NCI-H1417 (cell line): Measurements from ENCODE around the gene CABP7.

Experiments
- DNase-seq, 3 experiments: peaks; one replicate each; lab custom pipeline; 2025; lab: John Stamatoyannopoulos, UW

CABP7 gene

GRCh38 chr22:29702000-29702930 lies 17.5 kb upstream of the CABP7 start:
- peak in 1 of 3 experiments; percentile 68 for DNase-seq

DNA sequence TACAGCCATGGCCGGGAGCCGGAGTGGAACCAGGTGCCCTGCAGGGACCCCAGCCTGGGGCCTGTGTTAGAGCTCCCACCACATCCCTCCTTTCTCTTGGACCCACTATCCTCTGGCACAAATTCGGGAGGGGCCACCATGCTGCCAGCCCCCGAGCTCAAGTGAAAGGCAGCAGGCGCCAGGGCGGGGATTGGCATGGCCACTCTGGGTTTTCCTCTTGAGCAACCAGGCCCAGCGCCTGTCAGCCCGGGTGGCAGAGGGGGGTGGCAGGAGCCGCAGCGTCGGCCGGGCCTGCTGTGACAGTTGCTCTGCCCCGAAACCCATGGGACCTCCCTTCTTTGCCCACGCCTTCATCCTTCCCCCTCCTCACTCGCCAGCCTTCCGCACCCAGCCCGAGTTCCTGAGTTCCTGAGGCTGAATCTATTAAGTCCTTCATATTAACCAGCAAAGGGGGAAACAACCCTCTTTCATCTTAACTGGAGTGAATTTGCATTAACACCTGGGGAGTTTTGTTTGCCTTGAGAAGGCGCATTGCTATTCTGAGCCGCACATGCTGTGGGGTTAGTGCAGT lies 16.8 kb upstream of the CABP7 start:
- DNase-seq, result peak in 2 of 3 experiments; percentile 66 to 88

GRCh38 chr22:29703569-29704195 lies 16.1 kb upstream of the CABP7 start:
- no peak for DNase-seq

GRCh38 chr22:29704528-29705285 lies 15.1 kb upstream of the CABP7 start:
- DNase-seq, result peak; percentile 42 to 81 (median 56)

GRCh38 chr22:29705651-29706050 lies 14.2 kb upstream of the CABP7 start:
- no peak for DNase-seq

- DNase-seq, result peak in 2 of 3 experiments; percentile 75 to 92
Observed at GRCh38 chr22:29706486-29706885, 13.3 kb upstream of the CABP7 start.

DNA sequence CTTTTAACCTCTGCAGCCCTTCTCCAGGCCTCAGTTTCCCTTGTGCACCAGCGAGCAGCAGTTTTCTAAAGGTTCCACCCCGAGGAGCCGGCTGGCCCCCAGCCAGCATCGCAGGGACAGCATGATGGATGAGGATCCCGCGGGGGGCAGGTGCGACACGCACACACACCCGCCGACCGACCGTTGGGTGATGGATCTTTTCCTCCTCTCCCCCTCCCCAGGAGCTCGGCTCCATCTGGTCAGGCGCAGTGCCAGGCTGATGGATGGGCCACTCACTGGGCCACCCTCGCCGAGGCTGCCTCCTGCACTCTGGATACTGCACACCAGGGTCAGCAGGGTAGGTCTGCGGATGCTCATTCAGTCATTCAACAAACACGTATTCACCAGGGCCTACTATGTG lies 12.8 kb upstream of the CABP7 start:
- peak in 2 of 3 experiments; percentile 86 to 93 for DNase-seq

- DNase-seq, result no peak
Observed at GRCh38 chr22:29707471-29707870, 12.3 kb upstream of the CABP7 start.

- peak in 1 of 3 experiments; percentile 25 for DNase-seq
Observed at GRCh38 chr22:29710193-29710592, 9.6 kb upstream of the CABP7 start.

DNA sequence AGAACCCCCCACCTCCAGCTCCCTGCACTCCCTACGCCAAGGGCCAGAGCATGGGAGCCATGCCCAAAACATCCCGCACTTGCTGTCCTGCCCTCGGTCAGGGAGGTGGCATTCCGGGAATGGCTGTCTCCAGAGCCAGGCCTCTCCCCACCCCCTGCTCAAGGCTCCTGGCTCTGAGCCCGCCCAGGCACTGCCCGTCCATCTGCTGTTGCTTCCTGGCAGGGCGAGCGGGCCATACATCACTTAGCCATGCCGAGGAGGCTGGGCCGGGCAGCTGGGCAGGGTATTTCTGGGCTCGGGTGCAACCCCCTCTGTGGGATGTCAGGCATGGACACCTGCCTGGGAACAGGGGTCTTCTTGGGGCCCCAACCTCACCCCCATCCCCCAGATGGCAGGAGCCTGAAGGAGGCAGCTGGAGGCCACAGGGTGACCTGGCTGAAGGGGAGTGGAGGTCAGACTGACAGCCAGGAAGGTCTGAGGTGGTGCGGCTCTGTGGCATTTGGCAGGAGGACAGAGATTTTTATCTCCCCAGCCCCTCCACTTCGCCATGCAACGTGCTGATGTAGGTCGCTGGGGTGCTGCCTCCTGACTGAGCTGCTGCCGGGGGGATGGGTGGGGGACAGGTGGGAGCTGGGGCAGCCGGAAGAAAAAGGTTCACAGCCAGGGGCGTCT lies 8.7 kb upstream of the CABP7 start:
- peak in 2 of 3 experiments; percentile 54 to 76 for DNase-seq

DNA sequence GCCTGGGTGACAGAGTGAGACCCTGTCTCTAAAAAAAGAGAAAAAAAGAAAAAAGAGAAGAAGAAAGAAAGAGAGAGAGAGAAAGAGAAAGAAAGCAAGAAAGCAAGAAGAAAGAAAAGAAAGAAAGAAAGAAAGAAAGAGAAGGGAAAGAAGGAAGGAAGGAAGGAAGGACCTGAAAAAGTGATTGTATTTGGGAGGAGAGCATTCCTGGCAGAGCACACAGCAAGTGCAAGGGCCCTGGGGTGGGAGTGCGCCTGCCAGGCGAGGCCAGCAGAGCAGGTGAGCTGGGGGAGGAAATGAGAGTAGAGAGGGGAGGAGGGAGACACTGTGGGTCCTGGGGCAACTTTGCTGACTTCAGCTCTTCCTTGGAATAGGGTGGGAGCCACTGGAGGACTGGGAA lies 7.7 kb upstream of the CABP7 start:
- DNase-seq, result no peak

GRCh38 chr22:29713156-29713727 lies 6.6 kb upstream of the CABP7 start:
- peak in 2 of 3 experiments; percentile 41 to 77 for DNase-seq

DNA sequence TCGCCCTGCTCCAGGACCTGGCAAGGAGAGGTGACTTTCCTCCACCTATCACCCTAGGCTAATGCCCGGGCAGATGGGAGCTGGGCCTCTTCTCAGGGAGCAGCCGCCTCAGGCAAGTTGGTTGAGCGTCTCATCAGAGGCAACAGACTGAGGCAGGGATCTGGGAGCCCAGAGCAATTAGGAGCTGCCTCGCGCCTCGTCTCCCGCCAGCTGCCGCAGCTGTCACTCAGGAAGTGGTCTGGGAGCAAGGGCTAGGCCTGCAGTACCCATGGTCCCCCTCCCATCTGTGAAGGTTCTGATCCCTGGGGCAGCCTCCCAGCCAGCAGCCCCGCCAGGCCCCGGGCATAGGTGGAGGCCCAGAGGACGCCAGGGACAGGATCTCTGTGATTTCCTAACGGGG lies 4.6 kb upstream of the CABP7 start:
- peak in 2 of 3 experiments; percentile 19 to 34 for DNase-seq

- no peak for DNase-seq
Observed at GRCh38 chr22:29715705-29716104, 4.1 kb upstream of the CABP7 start.

DNA sequence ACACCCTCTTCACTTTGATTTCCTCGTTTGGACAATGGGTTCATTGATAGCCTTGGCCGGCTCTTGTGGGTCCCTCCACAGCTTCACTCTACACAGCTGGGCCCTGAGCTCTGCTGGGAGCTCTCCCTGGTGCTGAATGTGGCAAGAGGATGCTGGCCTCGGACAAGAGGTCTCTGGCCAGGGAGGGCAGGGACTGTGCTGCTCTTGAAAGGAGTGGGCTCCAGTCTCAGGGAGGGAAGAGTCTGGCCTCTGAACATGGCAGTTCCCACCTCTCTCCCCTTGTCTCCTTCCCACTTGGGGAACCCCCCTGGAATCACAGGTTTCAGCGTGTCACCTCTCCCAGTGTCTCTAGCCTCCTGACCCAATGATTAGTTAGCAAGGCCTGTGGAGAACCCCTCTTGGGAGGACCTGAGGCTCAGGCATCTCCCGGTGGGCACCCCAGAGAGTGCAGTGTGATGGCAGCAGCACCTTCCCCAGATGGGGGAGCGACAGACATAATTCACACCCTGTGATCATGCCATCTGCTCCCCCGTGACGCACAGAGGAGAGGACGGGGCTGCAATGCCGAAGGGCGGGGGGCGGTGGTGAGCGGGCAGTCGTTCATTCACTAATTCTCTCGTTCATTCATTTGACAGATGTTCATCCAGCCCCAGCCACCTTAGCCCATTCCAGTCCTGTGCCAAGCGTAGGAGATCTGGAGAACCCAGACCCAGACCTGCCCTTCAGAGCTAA lies 2.8 kb upstream of the CABP7 start:
- no peak for DNase-seq

GRCh38 chr22:29717789-29718188 lies 2.0 kb upstream of the CABP7 start:
- DNase-seq, result peak in 2 of 3 experiments; percentile 74 to 87

GRCh38 chr22:29718949-29719898 lies 579 bp upstream of the CABP7 start:
- peak in 2 of 3 experiments; percentile 56 to 66 for DNase-seq

- peak in 1 of 3 experiments; percentile 38 for DNase-seq
Observed at GRCh38 chr22:29720811-29721323, 1.1 kb downstream of the CABP7 start.

DNA sequence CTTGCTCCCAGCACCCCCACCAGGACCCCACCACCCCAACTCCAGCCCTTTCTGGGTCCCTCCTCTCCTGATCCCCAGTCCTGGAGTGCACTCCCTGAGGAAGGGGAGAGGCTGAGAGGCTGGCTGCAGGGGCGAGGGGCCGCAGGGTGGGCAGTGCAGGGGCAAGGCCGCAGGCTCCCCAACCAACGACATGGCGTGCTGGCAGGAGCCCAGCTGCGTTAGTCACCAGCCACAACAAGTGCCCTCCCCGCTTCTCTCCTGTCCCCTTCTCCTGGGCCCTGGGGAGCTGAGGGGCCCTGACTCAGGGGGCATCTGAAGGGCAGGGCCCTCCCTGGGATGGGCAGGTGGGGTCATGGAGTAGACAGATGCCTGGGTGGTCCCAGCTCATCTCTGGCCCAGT lies 2.3 kb downstream of the CABP7 start:
- no peak for DNase-seq
